Heart right ventricle (tissue), 16 donors: ENCODE data around the gene ASPN. TPM values are rescaled to one million over a fixed set of nuclear protein-coding genes. Genes with fewer than 3 reads are reported as not detected.
A peak's percentile ranks its signal among the peaks of the same experiment; 100 is the strongest.

ENCODE experiments used
- ATAC-seq, 8 donors: fragments of 200-7000 bp; cut with Tn5 transposase; one replicate each; pipeline ENCODE4 v1.9.1; 2020; ENCODE audit warnings: mild to moderate bottlenecking in 8 of 8, moderate library complexity in 8 of 8, moderate number of reproducible peaks in 1 of 8
- DNase-seq, 2 donors: peaks; one replicate each; pipeline ENCODE4 v3.0.0-alpha.2; 2020
- H3K27ac ChIP-seq, 10 donors: fragments of 200-600 bp; sonication (generic) in 2 of 10; one replicate each; pipeline versions ENCODE4 v1.5.0 to v1.8.0; 2020 to 2022; ENCODE audit warnings: mild to moderate bottlenecking in 3 of 10
- H3K27me3 ChIP-seq, 7 donors: fragments of 200-600 bp; one replicate each; pipeline ENCODE4 v1.8.0; 2021 to 2022; ENCODE audit warnings: mild to moderate bottlenecking in 2 of 7
- H3K36me3 ChIP-seq, 9 donors: fragments of 200-600 bp; sonication (generic) in 1 of 9; one replicate each; pipeline versions ENCODE4 v1.5.0 to v1.8.0; 2020 to 2022; ENCODE audit warnings: mild to moderate bottlenecking in 2 of 9
- H3K4me1 ChIP-seq, 9 donors: fragments of 200-600 bp; sonication (generic) in 1 of 9; one replicate each; pipeline versions ENCODE4 v1.5.0 to v1.8.0; 2020 to 2022; ENCODE audit warnings: mild to moderate bottlenecking in 4 of 9
- H3K4me3 ChIP-seq, 10 donors: fragments of 200-600 bp; sonication (generic) in 2 of 10; one replicate each; pipeline versions ENCODE4 v1.5.0 to v1.8.0; 2020 to 2022; ENCODE audit warnings: mild to moderate bottlenecking in 7 of 10, moderate library complexity in 2 of 10
- H3K9me3 ChIP-seq, 11 donors: fragments of 200-600 bp in 10 of 11; sonication (generic) in 2 of 11; one replicate each; pipeline versions ENCODE4 v1.5.0 to v1.8.0; 2013 to 2022; ENCODE audit warnings: mild to moderate bottlenecking in 2 of 11, control low read depth in 1 of 11, moderate library complexity in 1 of 11
- CTCF ChIP-seq, 9 donors: fragments of 200-600 bp; sonication (generic) in 2 of 9; IDR thresholded peaks; one replicate each; pipeline versions ENCODE4 v1.5.0 to v1.8.0; 2021 to 2022; ENCODE audit warnings: antibody characterized with exemption in 9 of 9, mild to moderate bottlenecking in 5 of 9, moderate library complexity in 1 of 9
- WGBS, 2 donors: extraction: QIAGEN DNeasy Blood & Tissue Kit; methylation state at CpG; one replicate each; pipeline ENCODE4 v1.1.7; 2013; ENCODE audit warnings: inconsistent platforms in 1 of 2; 5-methylcytosine and 5-hydroxymethylcytosine counted together
- intact Hi-C, 10 donors: fragments of 100-400 bp; cut with DNase I; formaldehyde crosslinking; loops; one replicate each; pipeline versions ENCODE4 v1.11.1 to v1.14.2; 2022
- polyA plus RNA-seq, 2 donors: library from polyadenylated mRNA; stranded (reverse); fragments of 200-250 nt; gene quantifications; one replicate each; pipeline ENCODE4 v1.2.3, GENCODE V29; 2013
- total RNA-seq, 10 donors: library from RNA; stranded (reverse); fragmentation: NEBNext Ultra II Directional in 3 of 10; extraction: Animal tissue kit (Norgen Biotek cat#: 25700) in 3 of 10; gene quantifications; one replicate each; pipeline versions ENCODE4 v1.2.1 to v1.2.4, GENCODE V29; 2021 to 2023
- donor health status: Arrhythmogenic right ventricular cardiomyopathy.
- donor health status: ischemic (EF 13 %, LVEDD 7.1; RV severe dilation, severe dysfunction).
- donor health status: healthy with polysubstance abuse.
- donor health status: DM: no; HTN: yes; CAD: no.
- donor health status: DM: no; HTN: no; CAD: no.
- donor health status: ischemic (EF 25% LVEDD 6.9; RV normal size, moderate dysfunction).
- donor health status: ischemic (EF 25% LVEDD 5.7; RV mildly dilated, moderate dysfunction).
- donor health status: healthy.
- donor health status: DM: yes; HTN: yes; CAD: no.
- donor health status: Ischemic cardiomyopathy.
- donor health status: ischemic (EF 35%, LVEDD 5.7; RV mildly dilated, moderate dysfunction).
- donor health status: nonischemic (EF 11% LVEDD 7.7; RV severe dilation, severe dysfunction).
- donor health status: DM: yes; HTN: yes; CAD: no.
- donor health status: PGD.
- donor health status: ischemic (EF 29% LVEDD 5.4; RV normal size, mild dysfunction).
- donor health status: nonischemic (EF 23%, LVEDD 6.1; RV moderate dilation, normal function).

ASPN gene
- total and polyA plus RNA-seq, 12 donors: 2.3 to 29.6 (median 16.9) TPM

GRCh38 chr9:92432972-92433548, 49.2 kb downstream of the ASPN start:
- H3K27ac ChIP-seq: no peak overlapping the region
- H3K9me3 ChIP-seq: no peaks in the 10 kb centered on the region
- 95 to 97% methylated on average over 5 of the region's 5 CpGs for WGBS, 2 donors
- ATAC-seq (no peak), DNase-seq (no peak)
- intact Hi-C loops: loop anchor here in 2 of 10 donors (10.0 kb wide), 3 partner anchors 52 to 298 kb away; partner anchors contain the start of gene ASPN (in 1 of the 2)
- TF ChIP-seq CTCF (IDR thresholded peaks at IDR 0.05): no peak
- no peaks in the 10 kb centered on the region for H3K4me1 ChIP-seq
- no peaks in the 10 kb centered on the region for H3K27me3 ChIP-seq
- no peaks in the 10 kb centered on the region for H3K36me3 ChIP-seq
- H3K4me3 ChIP-seq: no peak overlapping the region

DNA sequence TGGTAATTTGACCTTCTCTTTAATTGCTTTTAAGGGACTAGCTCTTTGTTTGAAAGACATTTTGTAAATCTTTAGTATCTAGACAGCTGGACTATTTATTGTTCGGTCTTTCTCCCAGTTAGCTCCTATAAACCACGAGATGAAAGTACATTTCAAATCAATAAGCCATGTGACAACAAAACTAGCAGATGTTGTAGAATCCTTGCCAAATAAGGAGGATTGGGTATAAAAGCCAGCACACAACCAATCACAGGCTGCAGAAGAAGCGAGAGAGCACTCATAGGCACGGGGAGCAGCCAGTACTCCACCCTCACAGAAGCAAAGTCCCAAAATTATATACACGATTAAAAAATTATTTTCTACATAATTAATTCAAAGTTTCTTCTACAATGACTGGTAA, 50.0 kb downstream of the ASPN start:
- Histone ChIP-seq H3K4me3 (no peak overlapping the region), H3K27me3 (no peaks in the 10 kb centered on the region), H3K27ac (no peak overlapping the region), H3K36me3 (no peaks in the 10 kb centered on the region), H3K4me1 (no peaks in the 10 kb centered on the region), H3K9me3 (no peaks in the 10 kb centered on the region)
- TF ChIP-seq CTCF (IDR thresholded peaks at IDR 0.05): no peak
- WGBS, 2 donors: 78 to 85% methylated on average over 5 of the region's 5 CpGs
- intact Hi-C loops: loop anchor here in 2 of 10 donors (10.0 kb wide), 3 partner anchors 52 to 298 kb away; partner anchors contain the start of gene ASPN (in 1 of the 2)
- ATAC-seq (peak in 2 of 8 donors; percentile 48 to 53), DNase-seq (no peak)

- Histone ChIP-seq H3K36me3 (no peaks in the 10 kb centered on the region), H3K9me3 (no peaks in the 10 kb centered on the region), H3K27ac (no peak overlapping the region), H3K4me1 (peaks cover 0 to 20% (median 0%) of the 10 kb centered on the region in 9 donors), H3K27me3 (no peaks in the 10 kb centered on the region), H3K4me3 (no peak overlapping the region)
- WGBS, 2 donors: 67 to 97% methylated on average over 2 of the region's 2 CpGs
- TF ChIP-seq CTCF (IDR thresholded peaks at IDR 0.05): no peak
- intact Hi-C loops: loop anchor here in 4 of 10 donors (10.0 kb wide), 4 partner anchors 55 to 295 kb away; partner anchors contain the start of gene ASPN (in 1 of the 4)
- DNase-seq: no peak
- ATAC-seq: no peak
Observed at GRCh38 chr9:92429836-92430235, 52.5 kb downstream of the ASPN start.

DNA sequence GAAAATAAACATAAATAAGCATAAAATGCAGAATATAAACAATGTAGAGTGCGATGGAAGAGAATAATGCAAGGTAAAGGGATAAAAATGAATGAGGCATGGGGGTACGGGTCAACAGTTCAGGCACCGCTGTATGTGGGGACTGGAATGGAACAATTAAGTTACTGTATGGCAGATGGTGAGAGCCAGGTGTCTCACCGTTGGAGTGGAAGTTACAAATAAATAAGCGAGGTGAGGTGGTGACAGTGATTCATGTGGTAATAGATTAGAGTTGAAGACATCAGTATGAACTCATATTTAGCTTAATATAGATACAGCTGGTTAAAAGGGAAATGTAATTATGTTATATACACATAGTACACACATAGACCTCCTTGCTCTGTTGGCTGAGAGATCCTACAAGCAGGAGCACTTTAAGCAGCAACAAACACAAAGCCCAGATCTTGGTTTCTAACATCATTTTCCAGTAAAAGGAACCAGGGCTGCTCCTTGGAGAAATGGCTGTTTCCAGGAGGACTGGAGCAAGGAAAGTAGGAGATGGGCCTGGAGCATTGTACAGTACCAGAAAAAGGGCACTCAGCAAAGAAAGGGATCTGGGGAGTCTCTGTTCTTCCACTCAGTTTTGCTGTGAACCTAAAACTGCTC, 55.7 kb downstream of the ASPN start:
- intact Hi-C loops: loop anchor here in 2 of 10 donors (10.0 kb wide), 2 partner anchors 82 to 92 kb away; no protein-coding TSS in a partner anchor
- H3K4me3 ChIP-seq: no peak overlapping the region
- no peaks in the 10 kb centered on the region for H3K9me3 ChIP-seq
- TF ChIP-seq CTCF (IDR thresholded peaks at IDR 0.05): no peak
- peaks cover 0 to 21% (median 0%) of the 10 kb centered on the region in 9 donors for H3K4me1 ChIP-seq
- DNase-seq (no peak), ATAC-seq (no peak)
- peak overlapping the region in 5 of 10 donors; percentile 37 to 69 (median 54) for H3K27ac ChIP-seq
- 67 to 74% methylated on average over 5 of the region's 5 CpGs for WGBS, 2 donors
- no peaks in the 10 kb centered on the region for H3K27me3 ChIP-seq
- no peaks in the 10 kb centered on the region for H3K36me3 ChIP-seq
